Measurements from ENCODE around the gene KCNJ8. TPM values are rescaled to one million over a fixed set of nuclear protein-coding genes. Genes with fewer than 3 reads are reported as not detected.

KCNJ8 gene
- total RNA-seq = 0.48 TPM in 1 of 2 replicates, not detected in the other

GRCh38 chr12:21774358-21775132 lies at the start of gene KCNJ8:
Gene KCNJ8, minus strand, starts transcription at chr12:21774706. Its CDS starts 1,090 bp downstream, at chr12:21773616.

Other genes starting within 250 kb of the KCNJ8 start
- 4.6 and 9.4 TPM in 2 replicates for gene SPX, start 248.4 kb downstream of the KCNJ8 start, total RNA-seq
- not detected in 2 replicates for gene GYS2, start 169.9 kb downstream of the KCNJ8 start, total RNA-seq
- 654 and 913 TPM in 2 replicates for gene LDHB, start 116.9 kb downstream of the KCNJ8 start, total RNA-seq
- gene ABCC9, start 166.7 kb upstream of the KCNJ8 start, total RNA-seq = 0.24 and 0.64 TPM in 2 replicates

Measured in tracheal epithelial cell (primary cell).